Stimulated activated CD8-positive, alpha-beta memory T cell treated with anti-CD3 and anti-CD28 coated beads, Interleukin-4, amount 100 ng/mL, for 48 hours (primary cell): ENCODE results near the gene GRB10.

Experiments
- DNase-seq: peaks from one replicate; pipeline ENCODE4 v3.0.0-alpha.2; 2020

Gene GRB10

GRCh38 chr7:50803359-50804337 lies 21.0 kb upstream of the GRB10 start:
- DNase-seq: no peak

GRCh38 chr7:50801907-50802306 lies 19.2 kb upstream of the GRB10 start:
- DNase-seq: no peak

- no peak for DNase-seq
Measured at GRCh38 chr7:50799873-50800272, 17.2 kb upstream of the GRB10 start.

- no peak for DNase-seq
Measured at GRCh38 chr7:50798126-50798525, 15.4 kb upstream of the GRB10 start.

- DNase-seq: no peak
Measured at GRCh38 chr7:50795831-50796230, 13.1 kb upstream of the GRB10 start.

- DNase-seq: no peak
Measured at GRCh38 chr7:50795253-50795652, 12.6 kb upstream of the GRB10 start.

GRCh38 chr7:50793947-50794570 lies 11.4 kb upstream of the GRB10 start:
- DNase-seq: no peak

GRCh38 chr7:50793120-50793946 lies 10.6 kb upstream of the GRB10 start:
- peak; percentile 29 for DNase-seq

GRCh38 chr7:50792342-50793119 lies 9.8 kb upstream of the GRB10 start:
- DNase-seq: peak; percentile 32

- no peak for DNase-seq
Measured at GRCh38 chr7:50791938-50792341, 9.2 kb upstream of the GRB10 start.

- DNase-seq: no peak
Measured at GRCh38 chr7:50791363-50791937, 8.8 kb upstream of the GRB10 start.

GRCh38 chr7:50790381-50790780 lies 7.7 kb upstream of the GRB10 start:
- no peak for DNase-seq

GRCh38 chr7:50788382-50788781 lies 5.7 kb upstream of the GRB10 start:
- no peak for DNase-seq

- DNase-seq: no peak
Measured at GRCh38 chr7:50787825-50788224, 5.1 kb upstream of the GRB10 start.

- DNase-seq: no peak
Measured at GRCh38 chr7:50785346-50785745, 2.6 kb upstream of the GRB10 start.

- DNase-seq: no peak
Measured at GRCh38 chr7:50783801-50784507, 1.3 kb upstream of the GRB10 start.

GRCh38 chr7:50783303-50783702 lies 607 bp upstream of the GRB10 start:
- no peak for DNase-seq

GRCh38 chr7:50781381-50782293 lies 1.1 kb downstream of the GRB10 start:
- peak; percentile 34 for DNase-seq

- no peak for DNase-seq
Measured at GRCh38 chr7:50780436-50780835, 2.3 kb downstream of the GRB10 start.

GRCh38 chr7:50779427-50779826 lies 3.3 kb downstream of the GRB10 start:
- DNase-seq: no peak
